Esophagus muscularis mucosa (tissue), 4 donors: ENCODE data around the gene B3GALT6. TPM values are rescaled to one million over a fixed set of nuclear protein-coding genes. Genes with fewer than 3 reads are reported as not detected.
A peak's percentile ranks its signal among the peaks of the same experiment; 100 is the strongest.

Experiments
- DNase-seq: peaks from one replicate; pipeline ENCODE4 v3.0.0-alpha.2; 2017; ENCODE audit errors: extremely low spot score
- H3K27ac ChIP-seq, 4 donors: fragments of 200-600 bp; sonication (generic); replicated peaks in 1 of 4; 1 replicate in 3 of 4; 2 replicates in 1 of 4; pipeline ENCODE4 v1.5.1; 2016 to 2019; ENCODE audit warnings: mild to moderate bottlenecking in 1 of 4
- H3K27me3 ChIP-seq, 4 donors: fragments of 200-600 bp; sonication (generic); one replicate each; pipeline versions ENCODE4 v1.5.1 to v1.6.0; 2016 to 2019
- H3K36me3 ChIP-seq, 4 donors: fragments of 200-600 bp; sonication (generic); one replicate each; pipeline ENCODE4 v1.5.1; 2016 to 2019
- H3K4me1 ChIP-seq, 4 donors: fragments of 200-600 bp; sonication (generic); one replicate each; pipeline ENCODE4 v1.5.1; 2016 to 2019
- H3K4me3 ChIP-seq, 4 donors: fragments of 200-600 bp; sonication (generic); 1 replicate in 2 of 4; 2 replicates in 2 of 4; pipeline ENCODE4 v1.5.1; 2016 to 2019; ENCODE audit warnings: mild to moderate bottlenecking in 4 of 4, moderate library complexity in 1 of 4
- H3K9me3 ChIP-seq, 4 donors: fragments of 200-600 bp; sonication (generic); 1 replicate in 3 of 4; 2 replicates in 1 of 4; pipeline ENCODE4 v1.5.1; 2016 to 2019
- EP300 ChIP-seq: sonication (generic); formaldehyde crosslinking; IDR thresholded peaks from one replicate; pipeline ENCODE4 v1.6.1; 2017; ENCODE audit warnings: antibody characterized with exemption
- POLR2A ChIP-seq: fragments of 450-650 bp; IDR thresholded peaks from one replicate; pipeline ENCODE4 v1.6.1; 2017; ENCODE audit warnings: antibody characterized with exemption, moderate library complexity, mild to moderate bottlenecking, low read depth
- POLR2AphosphoS5 ChIP-seq, 2 donors: sonication (generic); formaldehyde crosslinking; IDR thresholded peaks; one replicate each; pipeline ENCODE4 v1.6.1; 2017; ENCODE audit warnings: antibody characterized with exemption in 2 of 2
- WGBS: methylation state at CpG from one replicate; pipeline ENCODE4 v1.1.5; 2018; 5-methylcytosine and 5-hydroxymethylcytosine counted together
- intact Hi-C: fragments of 100-400 bp; cut with DNase I; formaldehyde crosslinking; loops from one replicate; pipeline ENCODE4 v1.15.1; 2023
- total RNA-seq, 4 donors: library from RNA; depleted of rRNA; stranded (reverse); fragments of >200 nt; gene quantifications; one replicate each; pipeline versions ENCODE4 v1.1.0 to v1.2.1, GENCODE V29; 2016
- TF ChIP-seq, protein P1 (sequence below), 3 experiments: fragments of 200-600 bp in 2 of 3; fragments of 450-650 bp in 1 of 3; sonication (generic) in 2 of 3; IDR thresholded peaks; one replicate each; pipeline ENCODE4 v1.5.1; 2017 to 2019; ENCODE audit warnings: antibody characterized with exemption in 3 of 3, mild to moderate bottlenecking in 2 of 3, moderate library complexity in 1 of 3

B3GALT6 gene
- total RNA-seq, 4 donors from 2014 or later: 10.4 to 24.6 (median 21.0) TPM

DNA sequence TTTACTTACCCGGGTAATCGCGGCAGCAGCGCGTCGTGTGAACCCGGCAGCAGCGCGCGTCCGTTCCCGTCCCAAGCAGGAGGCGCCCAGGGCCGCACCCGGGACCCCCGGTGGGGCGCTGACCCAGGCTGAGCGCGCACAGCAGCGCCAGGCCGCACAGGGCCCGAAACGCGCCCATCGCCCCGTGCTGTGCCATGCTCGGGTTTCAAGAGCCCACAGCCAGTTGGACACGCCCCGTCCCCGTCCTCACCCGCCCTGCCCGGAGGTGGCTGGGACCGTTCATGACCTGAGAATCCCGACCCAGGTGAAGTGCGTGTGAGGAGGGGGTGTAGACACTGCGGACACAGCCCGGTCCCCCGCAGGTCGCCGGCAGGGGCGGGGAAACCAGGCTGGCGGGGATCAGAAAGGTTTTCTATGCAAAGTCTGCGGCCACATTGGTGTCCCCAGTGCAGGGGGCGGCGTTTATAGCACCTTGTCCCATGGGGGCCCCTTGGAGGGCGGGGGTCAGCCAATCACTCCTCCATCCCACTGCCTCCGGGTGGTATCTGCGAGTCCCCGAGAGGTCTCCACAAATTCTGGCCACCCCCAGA lies 25.6 kb upstream of the B3GALT6 start, which contains the start of gene TNFRSF18:
Gene TNFRSF18, minus strand, starts transcription at position 217 of the 590 bp plus-strand sequence. Its CDS starts 21 bp downstream, at position 196.
- H3K4me1 ChIP-seq: peaks cover 10 to 39% (median 33%) of the 10 kb centered on the region in 4 donors
- H3K27me3 ChIP-seq: peaks cover 0 to 74% (median 23%) of the 10 kb centered on the region in 4 donors
- 6% methylated on average over 31 of the region's 49 CpGs for WGBS
- H3K4me3 ChIP-seq: peak within 1 kb of the TSS; percentile 23 to 46 (median 32)
- no peaks in the 10 kb centered on the region for H3K9me3 ChIP-seq
- no peaks in the 10 kb centered on the region for H3K36me3 ChIP-seq
- no peak within 1 kb of the TSS for H3K27ac ChIP-seq
- intact Hi-C loops: no loop called here
- DNase-seq: no peak
- TF ChIP-seq POLR2AphosphoS5 (IDR thresholded peaks at IDR 0.05) (no peak), EP300 (no peak), POLR2A (no peak)
- TF ChIP-seq, protein P1, sequence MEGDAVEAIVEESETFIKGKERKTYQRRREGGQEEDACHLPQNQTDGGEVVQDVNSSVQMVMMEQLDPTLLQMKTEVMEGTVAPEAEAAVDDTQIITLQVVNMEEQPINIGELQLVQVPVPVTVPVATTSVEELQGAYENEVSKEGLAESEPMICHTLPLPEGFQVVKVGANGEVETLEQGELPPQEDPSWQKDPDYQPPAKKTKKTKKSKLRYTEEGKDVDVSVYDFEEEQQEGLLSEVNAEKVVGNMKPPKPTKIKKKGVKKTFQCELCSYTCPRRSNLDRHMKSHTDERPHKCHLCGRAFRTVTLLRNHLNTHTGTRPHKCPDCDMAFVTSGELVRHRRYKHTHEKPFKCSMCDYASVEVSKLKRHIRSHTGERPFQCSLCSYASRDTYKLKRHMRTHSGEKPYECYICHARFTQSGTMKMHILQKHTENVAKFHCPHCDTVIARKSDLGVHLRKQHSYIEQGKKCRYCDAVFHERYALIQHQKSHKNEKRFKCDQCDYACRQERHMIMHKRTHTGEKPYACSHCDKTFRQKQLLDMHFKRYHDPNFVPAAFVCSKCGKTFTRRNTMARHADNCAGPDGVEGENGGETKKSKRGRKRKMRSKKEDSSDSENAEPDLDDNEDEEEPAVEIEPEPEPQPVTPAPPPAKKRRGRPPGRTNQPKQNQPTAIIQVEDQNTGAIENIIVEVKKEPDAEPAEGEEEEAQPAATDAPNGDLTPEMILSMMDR (IDR thresholded peaks at IDR 0.05): no peak

DNA sequence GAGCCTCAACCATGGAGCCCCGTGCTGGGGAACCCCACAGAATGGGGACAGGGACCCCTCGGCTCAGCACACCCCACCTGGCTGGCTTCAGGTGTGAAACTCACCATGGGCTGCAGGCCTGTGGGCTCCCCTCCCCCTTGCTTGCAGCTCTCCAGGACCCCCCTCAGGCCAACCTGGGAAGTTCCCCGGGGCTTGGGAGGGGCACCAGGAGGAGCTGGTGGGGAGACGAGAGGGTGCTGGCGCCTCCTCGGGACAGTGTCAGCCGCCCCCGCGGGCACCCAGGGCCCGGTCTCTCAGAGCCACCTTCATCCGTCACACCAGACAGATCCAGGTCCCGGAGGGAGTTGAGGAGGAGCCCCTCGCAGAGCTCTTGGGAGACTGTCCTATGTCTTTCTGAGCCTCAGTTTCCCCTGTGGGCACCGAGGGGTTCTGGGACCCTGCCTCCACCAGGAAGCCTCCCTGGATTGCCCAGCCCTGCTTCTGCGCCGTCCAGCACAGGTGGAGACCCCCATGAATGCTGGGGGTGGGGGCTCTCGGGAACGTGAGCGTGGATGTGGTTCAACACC lies 25.0 kb upstream of the B3GALT6 start:
- no peak for DNase-seq
- Histone ChIP-seq H3K4me1 (peaks cover 12 to 42% (median 31%) of the 10 kb centered on the region in 4 donors), H3K27ac (no peak overlapping the region), H3K36me3 (no peaks in the 10 kb centered on the region), H3K27me3 (peaks cover 0 to 71% (median 23%) of the 10 kb centered on the region in 4 donors), H3K4me3 (no peak overlapping the region), H3K9me3 (no peaks in the 10 kb centered on the region)
- intact Hi-C loops: no loop called here
- TF ChIP-seq POLR2AphosphoS5 (IDR thresholded peaks at IDR 0.05) (no peak), POLR2A (no peak), EP300 (no peak)
- TF ChIP-seq, protein P1 (IDR thresholded peaks at IDR 0.05): no peak
- 68% methylated on average over 5 of the region's 19 CpGs for WGBS

DNA sequence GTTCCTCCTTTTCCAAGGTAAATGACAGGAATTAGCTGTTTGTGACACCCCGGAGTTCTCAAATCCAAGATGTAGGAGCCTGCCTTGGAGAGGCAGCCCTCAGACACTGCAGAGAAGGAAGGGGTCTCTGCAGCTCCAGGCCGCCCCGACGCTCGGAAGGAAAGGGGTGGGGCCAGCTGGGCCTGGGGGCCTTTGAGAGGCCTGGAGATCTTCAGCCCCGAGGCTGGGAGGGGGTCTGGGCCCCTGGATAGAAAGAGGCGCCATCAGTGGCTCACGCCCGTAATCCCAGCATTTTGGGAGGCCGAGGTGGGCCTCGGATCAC lies 24.5 kb upstream of the B3GALT6 start:
- 84% methylated on average over 6 of the region's 11 CpGs for WGBS

DNA sequence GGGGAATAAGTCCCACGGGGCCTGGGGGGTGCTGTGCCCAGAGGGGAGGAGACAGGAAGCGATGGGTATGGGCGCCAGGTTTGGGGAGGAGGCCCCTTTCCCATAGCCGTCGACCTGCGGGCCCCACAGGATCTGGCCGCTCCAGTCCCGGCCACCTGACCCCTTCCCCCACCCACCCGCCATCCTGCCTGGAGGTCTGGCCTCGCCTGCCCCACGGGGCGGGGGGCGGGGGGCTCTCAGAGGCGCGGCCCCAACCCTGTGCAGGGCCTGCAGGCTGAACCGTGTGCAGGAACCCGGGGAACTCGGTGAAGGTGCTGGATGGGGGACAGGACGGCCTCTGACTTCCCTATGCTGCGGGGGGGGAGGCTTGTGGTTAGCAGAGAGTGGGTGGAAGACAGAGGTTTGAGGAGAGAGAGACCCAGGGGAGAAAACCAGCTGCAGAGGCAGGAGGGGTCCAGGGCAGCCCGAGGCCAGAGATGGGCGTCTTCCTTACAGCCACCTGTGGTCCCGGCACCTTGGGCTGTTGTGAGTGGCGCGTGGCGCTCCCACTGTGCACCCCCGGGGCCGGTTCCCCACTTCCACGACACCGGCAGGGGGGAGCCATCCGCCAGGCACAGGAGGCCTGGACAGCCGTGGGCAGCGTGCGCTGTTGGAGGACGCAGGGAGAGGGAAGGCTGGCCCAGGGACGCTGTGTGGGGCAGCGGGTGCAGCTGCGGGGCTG lies 23.2 kb upstream of the B3GALT6 start:
- no peak for DNase-seq
- Histone ChIP-seq H3K4me1 (peaks cover 19 to 60% (median 44%) of the 10 kb centered on the region in 4 donors), H3K4me3 (no peak overlapping the region), H3K36me3 (no peaks in the 10 kb centered on the region), H3K27me3 (peaks cover 0 to 54% (median 22%) of the 10 kb centered on the region in 4 donors), H3K9me3 (no peaks in the 10 kb centered on the region), H3K27ac (no peak overlapping the region)
- WGBS: 53% methylated on average over 34 of the region's 38 CpGs
- intact Hi-C loops: no loop called here
- TF ChIP-seq, protein P1 (IDR thresholded peaks at IDR 0.05): no peak
- TF ChIP-seq EP300 (no peak), POLR2A (no peak), POLR2AphosphoS5 (IDR thresholded peaks at IDR 0.05) (no peak)

More for the DNA sequence above, 24.5 kb upstream of the B3GALT6 start:
- no peaks in the 10 kb centered on the region for H3K9me3 ChIP-seq
- TF ChIP-seq, protein P1 (IDR thresholded peaks at IDR 0.05): no peak
- TF ChIP-seq POLR2AphosphoS5 (IDR thresholded peaks at IDR 0.05) (no peak), POLR2A (no peak), EP300 (no peak)
- no peak overlapping the region for H3K27ac ChIP-seq
- intact Hi-C loops: no loop called here
- no peak for DNase-seq
- no peaks in the 10 kb centered on the region for H3K36me3 ChIP-seq
- H3K27me3 ChIP-seq: peaks cover 0 to 68% (median 23%) of the 10 kb centered on the region in 4 donors
- no peak overlapping the region for H3K4me3 ChIP-seq
- peaks cover 12 to 47% (median 33%) of the 10 kb centered on the region in 4 donors for H3K4me1 ChIP-seq
